ENCODE data around the gene SOX1.

DNA sequence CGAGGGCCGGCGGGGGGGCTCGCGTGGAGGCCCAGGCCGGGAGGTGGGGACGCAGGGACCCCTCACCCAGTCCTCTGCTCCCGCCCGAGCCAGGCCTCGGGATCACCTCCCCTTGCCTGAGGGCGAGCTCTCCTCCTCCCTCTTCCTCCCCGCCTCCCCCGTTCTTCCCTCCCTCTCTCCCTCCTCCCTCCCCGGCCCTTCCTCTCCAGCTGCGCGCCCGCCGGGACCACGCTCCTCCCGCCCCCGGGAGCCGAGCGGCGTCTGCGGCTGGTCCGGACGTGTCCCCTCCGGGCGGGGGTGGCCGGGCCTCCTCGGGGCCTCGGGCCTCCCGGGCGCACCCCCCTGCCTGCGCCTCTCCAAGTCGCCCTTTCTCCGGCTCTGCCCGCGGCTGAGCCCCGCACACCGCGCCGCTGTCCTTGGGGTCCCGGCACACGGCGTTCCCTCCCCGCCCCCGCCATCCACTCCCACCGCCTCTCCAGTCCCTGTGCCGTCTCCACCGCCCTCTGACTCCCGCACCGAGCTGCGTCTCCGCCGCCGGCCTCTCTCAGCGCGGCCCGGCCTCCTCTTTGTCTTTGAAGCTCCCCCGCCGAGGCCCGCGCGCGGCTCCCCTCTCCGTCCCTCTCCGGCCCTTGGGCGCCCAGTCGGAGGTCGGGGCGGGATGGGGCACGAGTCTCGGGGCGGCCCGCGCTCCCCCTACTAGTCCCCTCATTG, 5.7 kb downstream of the SOX1 start:
- no peak for TF ChIP-seq POLR2AphosphoS5 (IDR thresholded peaks at IDR 0.05; ENCODE audit: low read depth, low read length)
- no peak for TF ChIP-seq POLR2A (IDR thresholded peaks at IDR 0.05; ENCODE audit: low read depth, low read length)
- TF ChIP-seq PAX5 (IDR thresholded peaks at IDR 0.05; ENCODE audit: insufficient read depth, low read length, severe bottlenecking), result no peak
